ENCODE data around the gene SYK.

DNA sequence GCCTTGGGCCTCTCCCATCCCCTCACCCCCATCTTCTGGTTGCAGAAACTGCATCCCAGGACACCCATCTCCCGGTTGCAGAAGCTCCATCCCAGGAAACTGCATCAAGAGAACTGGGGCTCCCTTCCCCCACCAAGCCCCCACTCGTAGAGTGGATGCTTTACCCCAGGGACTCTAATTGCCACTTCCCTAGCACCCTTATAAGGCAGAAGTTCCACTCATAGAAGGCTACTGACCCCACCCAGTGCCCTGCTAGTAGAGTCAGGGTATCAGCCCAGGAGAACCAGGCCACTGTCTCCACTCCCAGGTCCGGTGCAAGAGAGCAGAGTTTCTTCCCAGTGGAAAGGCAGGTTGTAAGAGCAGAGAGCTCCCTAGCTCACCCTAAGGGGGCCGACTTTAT lies 12.2 kb upstream of the SYK start:
- TF ChIP-seq POLR2A (IDR thresholded peaks at IDR 0.05; ENCODE audit: low read depth, low read length) (no peak), POLR2AphosphoS5 (IDR thresholded peaks at IDR 0.05; ENCODE audit: low read depth, low read length) (no peak), POU2F2 (IDR thresholded peaks at IDR 0.05; ENCODE audit: low read depth, low read length) (no peak), SPI1 (IDR thresholded peaks at IDR 0.05; ENCODE audit: low read depth, low read length) (no peak)

Data from GM12891 (cell line).